VCaP (cell line): ENCODE measurements around the gene ADAMTS7.

Experiments
- H3K27ac ChIP-seq: fragments of 450-650 bp; 2 replicates; pipeline ENCODE4 v1.5.1; 2017
- CTCF ChIP-seq: fragments of 450-650 bp; conservative IDR thresholded peaks from 2 replicates; pipeline ENCODE4 v1.5.1; 2017; ENCODE audit warnings: mild to moderate bottlenecking, moderate library complexity

ADAMTS7 gene

GRCh38 chr15:78822514-78822913 lies 11.2 kb upstream of the ADAMTS7 start:
- H3K27ac ChIP-seq, result no peak overlapping the region
- no peak for TF ChIP-seq CTCF

DNA sequence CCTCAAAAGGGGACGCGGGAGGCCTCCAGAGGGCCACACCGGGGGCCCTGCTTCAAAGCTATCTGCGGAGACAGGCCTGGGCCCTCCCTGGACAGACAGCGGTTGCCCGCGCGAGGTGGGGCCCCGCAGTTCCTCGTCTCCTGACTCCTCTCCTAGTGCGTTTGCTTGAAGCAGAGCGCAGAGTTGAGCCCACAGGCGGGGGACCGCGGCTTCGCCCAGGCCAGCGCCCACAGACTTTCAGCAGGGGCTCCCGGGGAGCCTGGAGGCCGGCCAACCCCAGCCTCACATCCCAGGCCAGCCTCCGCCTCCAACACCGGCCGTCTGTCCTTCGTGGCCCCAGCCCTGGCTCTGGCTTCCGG lies 540 bp upstream of the ADAMTS7 start:
- H3K27ac ChIP-seq, result peak overlapping the region; percentile 52; the same call in 1 of the 2 replicates

DNA sequence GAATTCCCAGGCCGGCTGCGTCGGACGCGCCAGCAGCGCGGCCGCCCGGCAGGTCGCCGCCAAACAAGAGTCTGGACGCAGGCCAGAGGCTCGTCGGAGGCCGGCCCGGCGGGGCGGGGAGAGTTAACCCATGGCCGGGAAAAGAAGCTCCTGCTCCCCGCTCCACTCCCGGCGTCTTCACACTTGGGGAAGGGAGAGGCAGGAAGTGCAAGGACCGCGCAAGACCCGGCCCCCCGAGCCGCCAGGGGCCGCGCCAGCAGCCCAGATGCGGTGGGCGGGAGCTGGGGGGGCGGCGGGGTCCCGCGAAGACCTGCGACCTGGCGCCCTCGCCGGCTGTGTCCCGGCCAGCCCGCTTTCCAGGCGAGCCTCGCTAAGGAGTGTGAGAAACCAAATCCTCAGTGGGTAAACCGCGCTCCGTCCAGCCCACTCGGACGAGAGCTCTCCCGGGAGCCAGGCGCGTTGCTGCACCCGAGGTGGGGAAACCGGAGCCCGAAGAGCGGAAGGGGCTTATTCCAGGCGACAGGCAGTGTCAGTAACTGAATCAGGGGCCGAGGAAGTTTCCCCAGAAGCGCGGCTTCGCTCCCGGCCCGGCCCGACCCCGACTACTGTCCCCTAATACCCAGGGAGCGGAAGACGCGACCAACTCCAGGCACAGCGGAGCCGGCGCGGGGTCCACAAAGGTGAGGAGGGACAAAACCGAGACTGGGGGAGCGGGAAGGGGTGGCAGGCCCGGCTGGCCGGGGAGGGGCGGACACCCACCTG lies 721 bp downstream of the ADAMTS7 start:
- TF ChIP-seq CTCF, result no peak
- peak overlapping the region; percentile 52; the same call in 1 of the 2 replicates for H3K27ac ChIP-seq

More for the DNA sequence above, 540 bp upstream of the ADAMTS7 start:
- TF ChIP-seq CTCF, result peak; percentile 51; the same call in 1 of the 2 replicates

DNA sequence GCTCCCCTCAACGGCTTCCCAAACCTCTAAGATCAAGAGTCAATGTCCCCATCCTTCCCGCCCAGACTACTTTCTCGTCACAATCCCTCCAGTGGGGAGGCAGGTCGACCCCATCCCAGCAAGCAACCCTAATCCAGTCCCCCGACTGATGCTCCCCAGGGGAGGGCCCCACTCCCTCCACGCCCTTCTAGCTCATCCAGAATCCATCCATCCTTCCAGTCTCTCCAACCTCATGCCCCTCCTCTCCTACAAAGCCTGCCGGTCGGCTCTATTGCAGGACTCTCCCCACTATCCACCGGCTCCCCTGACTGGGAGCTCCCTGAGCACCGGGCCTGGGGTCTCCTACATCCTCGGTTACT lies 1.3 kb downstream of the ADAMTS7 start:
- TF ChIP-seq CTCF, result no peak

GRCh38 chr15:78808550-78808949 lies 2.7 kb downstream of the ADAMTS7 start:
- TF ChIP-seq CTCF, result peak; percentile 70
- no peak overlapping the region for H3K27ac ChIP-seq

More for the DNA sequence above, 1.3 kb downstream of the ADAMTS7 start:
- peak overlapping the region; percentile 52; the same call in 1 of the 2 replicates for H3K27ac ChIP-seq

DNA sequence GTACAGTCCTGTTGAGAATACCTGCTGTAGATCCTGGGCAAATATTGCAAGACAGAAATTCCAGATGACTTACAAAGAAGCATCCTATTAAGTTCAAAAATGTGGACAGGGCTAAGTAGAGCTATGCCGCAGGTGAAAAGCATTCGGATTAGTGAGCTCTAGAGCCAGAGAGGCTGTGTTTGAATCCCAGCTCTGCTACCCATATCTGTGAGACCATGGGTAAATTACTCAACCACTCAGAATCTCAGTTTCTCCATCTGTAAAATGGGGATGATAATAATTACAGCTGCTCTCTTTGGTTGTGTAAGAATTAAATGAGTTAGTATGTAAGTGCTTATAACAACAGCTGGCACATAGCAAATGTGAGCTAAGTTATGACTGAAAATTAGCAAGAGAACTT lies 3.9 kb downstream of the ADAMTS7 start:
- no peak for TF ChIP-seq CTCF
- H3K27ac ChIP-seq, result no peak overlapping the region

DNA sequence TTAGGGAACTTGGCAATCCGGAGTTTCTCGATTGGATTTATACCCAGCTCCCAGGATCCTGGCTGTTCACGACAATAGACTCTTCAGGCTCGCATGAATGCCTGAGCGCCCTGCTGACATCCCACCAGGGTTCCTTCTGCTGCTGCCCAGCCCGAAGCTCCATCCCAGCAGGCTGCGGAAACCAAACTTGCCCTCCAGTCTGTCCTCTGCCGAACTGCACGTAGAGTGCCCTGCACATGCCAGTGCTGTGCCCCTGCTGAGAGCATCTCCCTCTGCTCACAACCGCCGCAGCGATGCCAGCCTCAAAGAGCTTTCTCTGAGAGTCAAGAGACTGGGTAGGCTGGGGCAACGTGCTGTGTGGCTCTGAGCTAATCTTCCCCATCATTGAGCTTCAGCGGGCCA lies 6.9 kb downstream of the ADAMTS7 start:
- no peak for TF ChIP-seq CTCF
- no peak overlapping the region for H3K27ac ChIP-seq
